Activated CD4-positive, alpha-beta T cell treated with anti-CD3 and anti-CD28 coated beads, Interleukin-2, amount 50 U/mL, for 48 hours (primary cell): ENCODE data around the gene COX6A1.
"Not testable (repeated sequence)": the region's sequence is repeated elsewhere in the genome, so short reads cannot be mapped to it uniquely, and the experiment has no call there.

Experiments used
- DNase-seq, 2 experiments: peaks; one replicate each; pipeline ENCODE4 v3.0.0-alpha.2; 2020

Gene COX6A1

DNA sequence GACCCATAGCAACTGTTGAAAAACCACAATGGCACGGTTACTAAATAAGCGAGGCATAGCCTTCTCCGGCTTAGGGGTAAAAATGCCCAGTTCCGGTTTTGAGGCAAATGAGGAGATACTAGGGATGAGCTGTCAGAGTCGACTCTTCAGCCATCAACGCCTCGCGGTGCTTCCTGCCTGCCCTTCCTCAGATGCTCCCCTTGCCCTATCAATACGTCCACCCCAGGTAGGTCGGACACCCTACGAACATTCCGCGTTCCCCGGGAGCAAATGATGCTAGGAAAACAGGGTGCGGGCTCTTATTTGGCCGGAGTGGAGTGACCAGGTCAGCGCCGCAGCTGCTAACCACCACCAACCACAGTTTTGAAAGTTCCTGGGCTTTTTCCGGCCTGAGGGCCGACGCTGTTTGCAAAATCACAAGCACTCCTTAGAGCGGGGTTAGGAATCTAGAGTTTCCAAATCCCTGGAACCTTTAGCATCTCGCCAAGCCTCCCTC lies 30.5 kb downstream of the COX6A1 start:
- DNase-seq = peak; percentile 31 to 41

DNA sequence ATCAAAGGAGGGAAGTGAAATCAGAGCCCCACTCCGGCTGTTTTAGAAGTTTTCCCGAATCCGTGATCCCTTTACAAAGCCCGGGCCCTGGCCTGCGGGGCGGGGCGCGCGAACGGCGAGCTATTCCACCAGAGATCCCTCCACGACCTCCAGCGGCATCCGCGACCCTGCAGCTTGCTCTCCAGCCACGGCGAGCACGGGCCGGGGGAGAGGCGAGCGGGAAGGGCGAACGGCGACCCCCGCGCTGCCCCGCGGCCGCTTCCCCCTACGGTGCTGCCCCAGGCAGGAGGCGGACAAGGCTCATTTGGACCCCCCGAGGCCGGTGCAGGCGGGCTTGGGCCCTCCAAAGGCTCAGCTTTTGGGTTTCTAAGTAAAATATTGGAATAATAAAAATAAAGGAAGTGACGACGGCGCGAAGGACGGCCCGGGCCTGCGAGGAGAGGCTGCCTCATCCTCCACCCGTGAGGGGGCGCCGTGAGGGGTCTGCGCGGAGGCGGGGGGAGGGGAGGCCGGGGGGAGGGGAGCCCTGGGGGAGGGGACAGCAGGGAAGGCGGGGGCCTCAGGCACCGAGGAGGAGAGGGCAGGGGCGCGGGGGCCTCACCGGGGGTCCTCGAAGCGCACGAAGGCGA lies 31.0 kb downstream of the COX6A1 start:
- peak; percentile 25 to 28 for DNase-seq

DNA sequence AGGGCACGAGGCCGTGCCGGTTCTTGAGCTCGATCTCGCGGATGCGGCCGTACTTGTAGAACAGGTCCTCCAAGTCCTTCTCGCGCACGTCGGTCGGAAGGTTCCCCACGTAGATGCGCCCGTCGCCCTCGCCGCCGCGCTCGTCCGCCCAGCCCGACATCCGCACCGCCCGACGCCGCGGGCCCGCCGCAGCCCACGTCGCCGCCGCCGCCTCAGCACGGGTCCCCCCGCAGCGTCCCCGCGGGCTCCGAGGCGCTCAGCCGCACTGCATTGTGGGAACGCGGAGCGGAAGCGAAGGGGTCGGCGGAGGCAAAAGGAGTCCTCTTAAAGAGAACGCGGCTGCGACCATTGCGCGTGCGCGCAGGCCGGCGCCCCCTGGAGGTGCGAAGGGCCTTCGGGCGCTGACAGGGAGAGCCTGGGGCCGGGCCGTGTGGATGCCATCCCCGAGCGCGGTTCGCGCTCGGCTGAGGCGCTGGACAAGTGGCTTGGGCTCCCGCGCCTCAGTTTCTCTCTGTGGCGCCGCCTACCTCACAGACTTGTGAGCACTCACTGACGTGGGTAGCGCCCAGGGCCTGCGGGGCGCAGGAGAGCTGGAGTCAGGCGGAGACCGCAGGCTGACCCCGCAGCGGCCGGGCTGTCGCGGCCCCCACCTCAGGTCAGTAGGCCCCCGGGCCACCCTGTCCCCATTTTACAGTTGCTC lies 31.7 kb downstream of the COX6A1 start, which contains the start of gene SRSF9:
SRSF9 (minus strand) TSS at position 299 of the 700 bp plus-strand sequence; CDS start at position 160, 139 bp downstream.
- DNase-seq = peak; percentile 96

DNA sequence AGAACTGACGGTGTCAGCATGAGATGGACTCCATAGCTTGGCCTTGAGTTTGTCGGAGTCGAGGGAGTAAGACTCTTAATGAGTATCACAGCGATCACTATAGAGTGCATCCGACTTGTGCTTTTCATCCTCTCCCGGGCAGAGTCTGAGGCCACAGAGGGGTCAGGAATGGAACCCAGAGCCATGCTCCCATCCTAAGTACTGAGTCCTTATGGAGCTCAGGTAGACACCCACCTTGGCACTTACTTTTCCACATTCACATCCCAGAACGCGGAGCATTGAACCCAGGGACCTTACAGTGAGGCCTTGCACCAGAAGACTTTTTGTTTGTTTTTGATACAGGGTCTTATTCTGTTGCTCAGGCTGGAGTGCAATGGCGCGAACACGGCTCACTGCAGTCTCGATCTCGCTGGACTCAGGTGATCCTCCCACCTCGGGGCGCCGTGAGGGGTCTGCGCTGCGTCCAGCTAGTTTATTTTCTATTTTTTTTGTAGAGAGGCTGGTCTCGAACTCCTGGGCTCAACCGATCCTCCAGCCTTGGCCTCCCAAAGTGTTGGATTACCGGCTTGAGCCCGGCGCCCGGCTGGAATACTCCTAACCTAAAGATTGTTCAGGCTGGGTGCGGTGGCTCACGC lies 32.4 kb downstream of the COX6A1 start:
- no peak for DNase-seq

DNA sequence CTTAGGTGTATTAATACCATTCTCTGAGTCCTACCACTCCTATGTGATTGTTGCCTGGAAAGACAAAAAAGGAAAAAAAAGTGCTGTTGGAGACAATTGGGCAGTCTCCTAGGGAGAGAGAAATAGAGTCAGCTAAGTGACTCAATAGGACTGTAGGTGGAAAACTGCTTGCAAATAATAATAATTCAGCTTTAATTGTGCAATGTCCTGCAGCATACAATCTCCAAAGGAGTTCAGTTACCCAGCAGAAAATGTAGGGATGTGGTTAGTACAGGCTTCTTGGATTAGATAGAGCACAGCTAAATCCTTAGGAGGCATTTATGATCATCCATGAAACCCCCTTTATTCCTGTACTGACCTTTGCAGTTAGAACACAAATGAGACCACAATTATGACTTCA lies 34.6 kb downstream of the COX6A1 start:
- DNase-seq = no peak

DNA sequence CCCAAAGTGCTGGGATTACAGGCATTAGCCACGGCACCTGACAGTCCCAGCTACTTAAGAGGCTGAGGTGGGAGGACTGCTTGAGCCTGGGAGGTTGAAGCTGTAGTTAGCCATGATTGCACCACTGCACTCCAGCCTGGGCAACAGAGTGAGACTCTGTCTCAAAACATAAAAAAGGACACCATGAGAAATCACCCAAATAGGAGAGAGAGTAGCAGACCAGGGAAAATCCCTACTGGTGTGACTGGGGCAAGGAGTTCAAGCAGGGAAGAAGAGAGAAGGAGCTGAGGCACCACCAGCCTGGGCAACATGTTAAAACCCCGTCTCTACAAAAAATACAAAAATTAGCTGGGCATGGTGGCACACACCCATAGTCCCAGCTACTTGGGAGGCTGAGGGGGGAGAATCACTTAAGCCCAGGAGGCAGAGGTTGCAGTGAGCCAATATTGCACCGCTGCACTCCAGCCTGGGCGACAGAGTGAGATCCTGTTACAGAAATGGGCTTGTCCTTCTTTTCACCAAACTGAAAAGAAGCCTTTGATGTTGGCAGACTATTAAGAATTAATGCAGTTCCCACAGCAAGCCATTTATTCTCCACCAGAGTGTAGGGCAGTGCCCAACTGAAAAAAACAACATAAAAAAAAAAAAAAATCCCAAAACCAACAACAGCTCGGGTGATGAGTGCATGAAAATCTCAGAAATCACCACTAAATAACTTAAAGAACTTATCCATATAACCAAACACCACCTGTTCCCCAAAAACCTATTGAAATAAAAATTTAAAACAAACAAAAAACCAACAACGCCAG lies 36.1 kb downstream of the COX6A1 start:
- DNase-seq = no peak

DNA sequence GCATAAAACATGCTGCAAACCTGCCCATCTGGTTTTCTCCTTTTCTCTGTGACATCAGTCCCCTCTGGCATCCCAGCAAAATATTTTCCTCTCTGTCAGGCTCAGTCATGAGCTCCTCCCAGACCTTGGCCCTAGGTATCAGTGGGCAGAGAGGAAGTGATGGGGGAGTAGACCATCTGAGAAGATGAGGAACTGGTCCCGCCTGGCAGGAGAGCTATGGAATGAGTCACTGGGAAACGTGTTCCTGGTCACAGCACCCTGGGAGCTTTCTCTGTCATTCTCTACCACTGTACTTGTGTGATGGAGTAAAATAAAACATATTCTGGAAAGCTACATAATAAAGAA lies 36.7 kb downstream of the COX6A1 start:
- DNase-seq = no peak

DNA sequence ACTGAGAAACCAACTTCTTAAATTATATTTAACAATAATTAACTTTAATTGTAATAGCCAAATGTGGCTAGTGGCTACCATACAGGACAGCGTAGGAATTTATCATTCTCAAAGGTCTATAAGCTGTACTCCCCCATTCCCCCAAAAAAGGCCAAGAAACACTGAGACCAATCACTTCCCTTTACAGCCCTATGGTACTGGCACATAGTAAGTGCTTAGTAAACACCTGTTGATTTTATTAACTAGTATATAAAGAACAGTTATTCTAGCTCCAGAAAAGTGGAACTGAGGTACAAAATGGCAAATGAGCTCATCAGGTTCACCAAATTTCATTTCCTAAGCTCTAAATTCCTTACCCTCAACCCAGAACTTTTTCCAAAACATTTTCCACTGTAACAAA lies 37.7 kb downstream of the COX6A1 start:
- DNase-seq = no peak

DNA sequence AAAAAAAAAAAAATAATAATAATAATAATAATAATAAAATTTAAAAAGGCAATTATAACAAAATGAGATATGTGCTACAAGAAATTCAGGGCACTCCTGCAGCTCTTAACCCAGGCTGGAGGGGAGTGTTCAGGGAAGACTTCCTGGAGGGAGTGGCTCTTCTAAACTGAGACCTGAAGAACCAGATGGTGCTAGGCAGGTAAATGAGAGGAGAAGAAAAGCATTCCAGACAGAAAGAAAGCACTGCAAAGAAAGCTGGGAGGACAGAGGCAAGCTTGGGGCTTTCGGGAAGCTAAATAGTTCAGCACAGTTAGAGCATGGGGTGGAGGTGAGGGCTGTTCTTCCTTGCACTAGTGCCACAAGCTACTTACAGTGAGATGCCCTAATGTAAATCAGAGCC lies 41.5 kb downstream of the COX6A1 start:
- DNase-seq = no peak

DNA sequence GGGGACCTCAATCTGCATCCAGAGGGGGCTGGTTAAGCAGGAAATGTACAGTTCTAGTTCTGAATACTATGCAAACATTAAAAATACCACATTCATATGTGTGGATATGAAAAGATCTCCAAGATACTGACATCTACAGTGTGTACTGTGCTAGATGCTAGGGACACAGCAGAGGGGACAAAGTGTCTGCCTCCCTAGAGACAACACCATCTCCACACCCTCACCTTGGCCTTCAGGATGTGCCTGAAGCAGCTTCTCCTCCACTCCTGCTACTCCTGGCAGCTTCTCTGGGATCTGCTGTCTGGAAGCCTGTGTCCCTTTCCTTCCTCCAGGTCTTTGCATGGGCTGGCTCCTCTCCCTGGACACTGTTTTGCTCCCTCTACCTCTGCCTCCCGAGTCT lies 42.3 kb downstream of the COX6A1 start:
- DNase-seq = no peak

DNA sequence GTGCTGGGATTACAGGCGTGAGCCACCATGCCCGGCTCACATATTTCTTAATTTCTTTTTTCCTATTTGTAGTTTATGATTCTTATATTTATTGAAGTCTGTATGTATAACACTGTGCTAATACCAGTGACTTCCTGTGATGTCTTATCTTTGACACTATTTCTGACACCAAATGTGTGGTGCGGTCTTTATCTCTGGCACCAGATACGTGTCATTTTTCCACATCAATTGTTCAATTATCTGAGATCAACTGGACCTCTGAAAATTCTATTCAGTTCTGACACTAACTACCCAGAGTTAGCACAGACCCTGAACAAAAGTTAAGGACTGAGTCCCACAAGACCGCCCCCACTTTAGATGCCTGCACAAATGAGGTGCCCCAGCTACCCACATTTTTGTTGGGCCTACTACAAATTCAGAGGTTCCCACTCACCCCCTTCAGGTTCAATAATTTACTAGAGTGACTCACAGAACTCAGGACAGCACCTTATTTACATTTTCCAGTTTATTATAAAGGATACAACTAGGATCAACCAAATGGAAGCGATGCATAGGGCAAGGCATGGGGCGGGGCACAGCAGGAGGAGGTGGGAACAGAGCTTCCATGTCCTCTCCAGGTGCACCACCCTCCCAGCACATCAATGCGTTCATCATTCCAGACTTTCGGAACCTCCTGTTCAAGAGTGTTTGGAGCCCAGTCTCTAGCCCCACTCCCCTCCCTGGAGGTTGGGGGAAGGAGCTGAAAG lies 43.3 kb downstream of the COX6A1 start:
- no peak for DNase-seq

DNA sequence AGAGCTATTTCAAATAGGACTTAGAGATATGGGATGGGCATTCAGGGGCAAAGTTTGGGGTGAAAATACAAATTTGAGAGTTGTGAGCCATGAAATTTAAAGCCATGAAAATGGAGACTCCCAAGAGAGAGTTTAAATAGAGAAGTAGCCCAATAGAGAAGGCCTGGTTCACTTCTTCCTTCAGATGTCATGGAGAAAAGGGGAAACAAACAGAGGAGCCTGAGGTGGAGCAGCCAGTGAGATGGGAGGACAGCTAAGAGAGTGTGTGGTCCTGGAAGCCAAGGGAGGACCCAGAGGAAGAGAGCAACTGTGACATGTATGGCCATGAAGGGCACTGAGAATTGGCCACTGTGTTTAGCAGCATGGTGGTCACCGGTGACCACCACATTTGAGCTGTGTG lies 45.7 kb downstream of the COX6A1 start:
- no peak for DNase-seq

DNA sequence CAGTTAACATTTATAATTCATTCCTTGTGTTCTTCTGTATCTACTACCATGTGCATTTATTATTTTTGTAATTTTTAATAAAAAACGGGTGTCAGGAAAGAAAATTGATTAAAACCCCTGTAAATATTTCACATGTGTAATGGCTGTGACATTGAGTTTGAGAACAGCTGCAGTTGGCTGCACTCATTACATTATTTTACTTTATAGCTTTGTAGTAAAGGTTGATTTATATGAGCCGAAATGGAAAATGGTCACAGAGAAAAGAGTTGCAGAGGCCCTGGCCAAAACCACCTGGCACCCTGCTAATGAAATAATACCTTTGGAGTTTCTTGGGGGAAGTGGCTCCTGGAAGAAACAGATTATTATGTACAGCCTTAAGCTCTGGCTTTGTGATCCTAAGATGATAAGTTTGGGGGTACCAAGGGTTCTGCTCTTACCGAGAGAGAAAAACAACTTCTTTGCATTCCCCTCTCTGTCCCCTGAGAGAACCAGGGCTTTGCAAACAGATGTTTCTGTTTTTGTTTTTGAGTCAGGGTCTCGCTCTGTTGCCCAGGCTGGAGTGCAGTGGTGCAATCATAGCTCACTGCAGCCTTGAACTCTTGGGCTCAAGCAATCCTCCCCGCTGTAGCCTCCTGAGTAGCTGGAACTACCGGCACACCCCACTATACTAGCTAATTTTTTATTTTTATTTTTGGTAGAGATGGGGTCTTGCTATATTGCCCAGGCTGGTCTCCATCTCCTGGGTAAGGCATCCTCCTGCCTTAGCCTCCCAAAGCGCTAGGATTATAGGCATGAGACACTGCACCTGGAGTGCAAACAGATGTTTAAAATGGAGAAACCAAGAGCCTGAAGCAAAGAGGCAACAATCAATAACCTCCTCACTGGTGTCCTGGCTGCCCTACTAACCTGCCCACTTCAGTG lies 48.3 kb downstream of the COX6A1 start:
- no peak for DNase-seq

DNA sequence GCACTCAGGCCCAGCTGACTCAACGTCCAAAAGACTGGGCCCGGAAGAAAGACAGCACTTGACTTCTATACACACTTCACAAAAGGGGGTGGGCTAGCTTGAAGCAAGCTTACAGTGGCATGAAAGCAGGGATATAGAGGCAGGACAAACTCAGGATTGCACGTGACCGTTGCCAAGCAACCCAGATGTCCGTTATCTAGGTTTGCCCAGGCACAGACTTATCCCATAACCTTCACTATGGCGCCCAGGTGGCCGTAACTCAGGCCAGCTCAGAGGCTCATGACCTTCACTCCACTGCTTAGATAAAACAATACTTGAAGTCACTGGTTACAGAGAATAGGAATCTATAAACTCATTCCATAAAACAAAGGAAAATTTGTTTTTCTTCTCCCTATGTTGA lies 49.6 kb downstream of the COX6A1 start:
- not testable (repeated sequence) for DNase-seq

DNA sequence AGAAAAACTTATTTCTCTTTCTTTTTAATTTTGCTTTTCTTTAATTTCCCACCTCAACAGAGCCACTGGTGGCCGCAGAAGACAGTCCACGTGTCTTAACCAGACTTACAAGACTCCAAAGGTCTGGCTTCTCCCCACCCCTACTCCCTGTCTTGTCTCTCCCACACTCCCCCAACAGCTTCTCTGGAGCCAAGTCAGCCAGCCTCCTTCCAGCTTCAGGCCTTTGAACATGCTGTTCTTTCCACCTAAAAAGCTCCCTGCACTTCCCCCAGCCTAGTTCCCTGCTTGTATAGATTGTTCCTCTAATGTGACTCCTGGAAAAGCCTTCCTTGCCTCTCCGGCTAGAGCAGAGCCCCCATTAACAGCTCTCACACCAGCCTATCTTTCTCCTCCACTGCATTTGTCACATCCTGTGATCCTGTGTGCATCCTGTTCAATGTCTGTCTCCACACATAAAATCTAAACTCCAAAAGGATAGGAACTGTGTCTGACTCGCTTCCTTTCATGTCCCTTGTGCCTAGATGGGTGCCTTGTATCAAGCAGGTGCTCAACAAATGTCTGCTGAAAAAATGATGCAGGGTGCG lies 50.2 kb downstream of the COX6A1 start:
- no peak for DNase-seq

DNA sequence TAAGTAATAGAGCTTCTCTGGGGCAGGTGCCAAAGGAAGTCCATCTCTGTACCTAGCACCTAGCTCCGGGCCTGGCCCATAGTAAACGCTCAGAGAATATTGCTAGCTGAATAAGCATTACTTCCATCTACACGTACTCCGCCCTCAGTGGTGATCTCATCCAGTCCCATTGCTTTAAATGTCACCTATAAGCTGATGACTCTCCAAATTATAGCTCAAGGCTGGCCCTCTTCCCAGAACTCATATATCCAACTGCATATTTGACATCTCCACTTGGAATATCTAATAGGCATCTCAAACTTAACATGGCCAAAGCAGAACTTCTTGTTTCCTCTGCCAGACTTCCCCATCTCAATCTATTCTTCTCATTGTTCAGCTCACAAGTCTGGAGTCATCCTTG lies 51.1 kb downstream of the COX6A1 start:
- no peak for DNase-seq

DNA sequence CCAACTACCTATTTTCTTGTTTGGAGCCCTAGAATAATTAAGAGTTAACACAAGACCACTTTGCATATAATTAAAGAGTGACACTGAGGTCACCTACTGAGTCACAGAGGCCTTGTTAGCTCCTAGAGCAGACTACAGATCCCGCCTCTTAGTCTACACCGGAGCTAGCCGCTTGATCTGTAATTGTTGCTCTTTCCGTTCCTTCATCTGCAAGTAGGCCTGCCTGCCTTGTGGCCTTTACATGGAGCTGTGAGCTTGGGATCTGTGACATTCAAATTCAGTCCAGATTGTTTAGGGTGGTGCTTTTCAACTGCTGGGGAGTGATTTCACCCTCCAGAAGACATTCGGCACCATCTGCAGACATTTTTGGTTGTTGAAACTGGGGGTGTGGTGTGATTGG lies 52.4 kb downstream of the COX6A1 start:
- no peak for DNase-seq
